T47D (cell line): ENCODE results near the gene ZCWPW1.

Source experiments
- DNase-seq, 2 experiments: peaks; one replicate each; pipeline versions ENCODE4 v3.0.0 to v3.0.0-alpha.2; 2011 to 2012; ENCODE audit warnings: low read depth in 1 of 2, low spot score in 1 of 2
- JUND ChIP-seq: IDR thresholded peaks from 2 replicates; pipeline ENCODE4 v1.6.1; 2012; ENCODE audit warnings: low read depth
- in situ Hi-C: cut with HindIII; loops from 2 replicates; pipeline ENCODE4 v1.10.0; 2016; ENCODE audit warnings: low sequenced_read_pairs, low pct_unique_long_range_greater_than_20kb

ZCWPW1 gene

GRCh38 chr7:100419660-100420226 lies 8.8 kb downstream of the ZCWPW1 start:
- TF ChIP-seq JUND = no peak
- in situ Hi-C loops = no loop called here
- DNase-seq = no peak

GRCh38 chr7:100418930-100419659 lies 9.4 kb downstream of the ZCWPW1 start:
- no peak for TF ChIP-seq JUND
- in situ Hi-C loops = no loop called here
- DNase-seq = no peak

- no peak for DNase-seq
- no peak for TF ChIP-seq JUND
- in situ Hi-C loops = no loop called here
Measured at GRCh38 chr7:100415448-100415847, 13.1 kb downstream of the ZCWPW1 start.

DNA sequence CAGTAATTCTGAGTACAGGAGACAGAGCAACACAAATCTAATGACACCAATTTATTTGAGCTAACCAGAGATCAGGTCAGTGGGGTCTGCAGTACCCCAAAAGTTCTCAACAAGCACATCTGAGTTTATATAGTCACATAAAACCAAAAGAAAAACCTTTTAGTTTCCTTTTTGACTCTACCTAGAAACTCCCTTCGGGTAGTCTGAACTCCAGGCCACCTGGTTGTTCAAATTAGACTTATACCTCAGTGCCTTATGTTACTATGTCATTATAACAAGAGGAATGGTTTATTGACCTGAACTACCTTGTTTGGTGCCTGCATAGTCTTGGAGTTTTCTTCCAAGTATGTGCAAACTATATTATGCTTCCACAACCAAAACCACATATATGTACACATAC lies 14.6 kb downstream of the ZCWPW1 start:
- in situ Hi-C loops = no loop called here
- DNase-seq = no peak
- TF ChIP-seq JUND = no peak

DNA sequence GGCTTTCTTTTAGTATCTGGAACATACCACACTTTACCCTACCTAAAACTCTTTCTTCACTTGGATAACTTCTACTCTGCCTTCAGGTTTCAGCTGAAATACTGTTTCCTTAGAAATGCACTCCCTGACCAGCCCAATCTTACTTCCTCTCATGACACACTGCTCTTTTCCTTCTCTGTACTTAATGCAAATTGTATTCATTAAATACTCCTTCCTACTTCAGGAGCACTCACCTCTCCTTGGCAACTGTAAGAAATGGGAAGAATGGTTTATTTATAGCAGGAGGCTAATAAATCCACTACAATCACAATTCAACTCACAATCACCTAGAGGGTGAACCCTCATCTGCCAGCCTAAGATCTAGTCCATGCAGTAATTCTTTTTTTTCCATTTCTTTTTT lies 15.2 kb downstream of the ZCWPW1 start:
- no peak for DNase-seq
- no peak for TF ChIP-seq JUND
- in situ Hi-C loops = no loop called here

GRCh38 chr7:100411101-100411500 lies 17.4 kb downstream of the ZCWPW1 start:
- in situ Hi-C loops = no loop called here
- TF ChIP-seq JUND = no peak
- no peak for DNase-seq

- TF ChIP-seq JUND = no peak
- peak; percentile 27 to 72 for DNase-seq
- in situ Hi-C loops = no loop called here
Measured at GRCh38 chr7:100407285-100408180, 21.0 kb downstream of the ZCWPW1 start.

DNA sequence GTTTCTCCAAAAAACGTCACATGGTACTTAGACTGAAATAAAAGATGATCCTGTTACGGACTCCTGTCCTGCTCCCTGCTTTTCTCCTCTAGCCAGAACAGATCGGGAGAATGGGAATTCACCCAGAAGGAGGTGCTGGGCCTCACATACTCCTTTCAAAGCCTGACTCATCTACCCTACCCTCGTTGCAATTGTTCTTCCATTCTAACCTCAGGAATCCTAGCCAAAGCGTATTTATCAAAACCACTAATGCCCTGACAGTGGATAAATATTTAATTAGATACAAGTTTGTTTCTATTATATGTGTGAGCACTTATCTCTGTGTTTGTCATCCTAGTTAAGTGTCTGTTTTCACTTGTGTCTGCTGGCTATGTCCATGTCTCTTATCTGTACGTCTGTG lies 21.7 kb downstream of the ZCWPW1 start:
- DNase-seq = peak in 1 of 2 experiments; percentile 6
- in situ Hi-C loops = no loop called here

GRCh38 chr7:100402241-100402640 lies 26.3 kb downstream of the ZCWPW1 start:
- no peak for TF ChIP-seq JUND
- DNase-seq = no peak
- in situ Hi-C loops = no loop called here

More for the DNA sequence above, 21.7 kb downstream of the ZCWPW1 start:
- no peak for TF ChIP-seq JUND

DNA sequence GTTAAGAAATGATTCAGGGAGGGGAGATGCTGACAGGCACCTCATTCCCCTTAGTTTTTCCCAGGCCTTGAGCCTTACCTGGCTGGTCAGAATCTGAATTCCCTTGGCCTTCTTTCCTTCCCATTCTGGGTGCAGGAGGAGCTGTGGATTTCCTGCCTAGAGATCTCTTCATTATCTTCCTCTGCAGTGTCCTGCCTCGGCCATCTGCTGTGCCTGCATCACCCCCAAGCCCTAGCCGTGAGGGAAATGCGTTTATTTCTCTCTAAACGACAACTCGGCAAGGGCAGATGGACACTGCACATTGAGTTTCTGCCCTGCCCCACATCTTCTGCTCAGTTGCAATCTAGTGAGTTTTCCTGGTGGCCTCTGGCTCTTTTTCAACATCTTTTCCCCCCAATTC lies 26.7 kb downstream of the ZCWPW1 start:
- in situ Hi-C loops = no loop called here
- TF ChIP-seq JUND = no peak
- DNase-seq = no peak

DNA sequence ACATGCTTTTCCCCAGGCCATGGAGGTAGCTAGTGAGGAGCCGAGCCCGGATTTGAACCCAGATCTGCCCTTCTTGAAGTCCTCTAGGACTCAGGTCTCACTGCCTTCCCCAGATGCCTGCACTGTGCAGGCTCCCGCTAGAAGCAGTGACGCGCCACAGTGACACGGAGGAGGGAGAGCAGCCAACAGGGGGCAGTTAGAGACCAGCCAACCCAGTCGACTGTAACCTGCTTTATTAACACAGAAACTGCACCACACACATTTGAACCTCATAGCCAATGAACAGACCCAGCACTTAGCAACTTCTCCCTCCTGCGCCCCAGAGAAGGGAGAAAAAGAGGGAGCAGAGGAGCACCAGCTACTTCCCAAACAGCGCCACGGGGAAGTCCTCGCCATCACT lies 27.8 kb downstream of the ZCWPW1 start:
- in situ Hi-C loops = no loop called here

GRCh38 chr7:100400041-100400440 lies 28.5 kb downstream of the ZCWPW1 start:
- TF ChIP-seq JUND = no peak
- in situ Hi-C loops = no loop called here
- DNase-seq = no peak

More for the DNA sequence above, 27.8 kb downstream of the ZCWPW1 start:
- no peak for DNase-seq
- TF ChIP-seq JUND = no peak

GRCh38 chr7:100398239-100398638 lies 30.3 kb downstream of the ZCWPW1 start:
- DNase-seq = no peak
- in situ Hi-C loops = no loop called here
- no peak for TF ChIP-seq JUND
